Liver (tissue), 9 donors: ENCODE results near the gene UBAP1. TPM values are rescaled to one million over a fixed set of nuclear protein-coding genes. Genes with fewer than 3 reads are reported as not detected.
"Not testable (repeated sequence)": the region's sequence is repeated elsewhere in the genome, so short reads cannot be mapped to it uniquely, and the experiment has no call there.

Experiments used
- DNase-seq: peaks from one replicate; pipeline ENCODE4 v3.0.0-alpha.2; 2017; ENCODE audit warnings: low spot score
- H3K27ac ChIP-seq, 2 donors: one replicate each; pipeline ENCODE4 v1.7.0; 2013; ENCODE audit warnings: inconsistent platforms in 2 of 2, low read length in 2 of 2, control low read depth in 1 of 2, low read depth in 1 of 2, mild to moderate bottlenecking in 1 of 2
- H3K27me3 ChIP-seq, 4 donors: one replicate each; pipeline versions ENCODE4 v1.6.1 to v1.7.0; 2013; ENCODE audit warnings: low read length in 3 of 4, inconsistent platforms in 1 of 4, mild to moderate bottlenecking in 1 of 4, moderate library complexity in 1 of 4; ENCODE audit not compliant: control insufficient read depth in 4 of 4, insufficient read depth in 4 of 4
- H3K36me3 ChIP-seq, 4 donors: one replicate each; pipeline versions ENCODE4 v1.6.1 to v1.7.0; 2013; ENCODE audit warnings: low read length in 3 of 4, mild to moderate bottlenecking in 3 of 4, low read depth in 1 of 4, moderate library complexity in 1 of 4; ENCODE audit not compliant: control insufficient read depth in 4 of 4, insufficient read depth in 3 of 4
- H3K4me1 ChIP-seq, 4 donors: one replicate each; pipeline versions ENCODE4 v1.6.1 to v1.7.0; 2013; ENCODE audit warnings: low read length in 3 of 4, mild to moderate bottlenecking in 3 of 4, moderate library complexity in 1 of 4; ENCODE audit not compliant: control insufficient read depth in 4 of 4, insufficient read depth in 4 of 4
- H3K4me3 ChIP-seq, 3 donors: one replicate each; pipeline versions ENCODE4 v1.6.1 to v1.7.0; 2013; ENCODE audit warnings: low read length in 3 of 3, control low read depth in 1 of 3, low read depth in 1 of 3, mild to moderate bottlenecking in 1 of 3
- H3K9ac ChIP-seq, 2 donors: one replicate each; pipeline ENCODE4 v1.7.0; 2013; ENCODE audit warnings: low read length in 2 of 2, mild to moderate bottlenecking in 2 of 2, moderate library complexity in 2 of 2, control low read depth in 1 of 2, low read depth in 1 of 2
- H3K9me3 ChIP-seq, 4 donors: one replicate each; pipeline versions ENCODE4 v1.6.1 to v1.7.0; 2013; ENCODE audit warnings: low read length in 3 of 4; ENCODE audit not compliant: control insufficient read depth in 4 of 4
- EGR1 ChIP-seq, 2 donors: IDR thresholded peaks; 2 replicates each; pipeline ENCODE4 v1.6.1; 2016 to 2018; ENCODE audit warnings: antibody characterized with exemption in 2 of 2, low read depth in 2 of 2
- FOXA1 ChIP-seq: IDR thresholded peaks from 2 replicates; pipeline ENCODE4 v1.6.1; 2016; ENCODE audit warnings: antibody characterized with exemption
- FOXA2 ChIP-seq: IDR thresholded peaks from 2 replicates; pipeline ENCODE4 v1.6.1; 2016; ENCODE audit warnings: antibody characterized with exemption
- HNF4A ChIP-seq, 2 donors: conservative IDR thresholded peaks; 2 replicates each; pipeline ENCODE4 v1.6.1; 2016; ENCODE audit warnings: antibody characterized with exemption in 2 of 2, mild to moderate bottlenecking in 2 of 2
- HNF4G ChIP-seq: IDR thresholded peaks from 2 replicates; pipeline ENCODE4 v1.6.1; 2016; ENCODE audit warnings: antibody characterized with exemption
- JUND ChIP-seq, 2 donors: IDR thresholded peaks; 2 replicates each; pipeline ENCODE4 v1.6.1; 2016; ENCODE audit warnings: antibody characterized with exemption in 2 of 2
- MAX ChIP-seq: IDR thresholded peaks from 2 replicates; pipeline ENCODE4 v1.6.1; 2016; ENCODE audit warnings: antibody characterized with exemption
- NR2F2 ChIP-seq: IDR thresholded peaks from 2 replicates; pipeline ENCODE4 v1.6.1; 2016; ENCODE audit warnings: antibody characterized with exemption
- RAD21 ChIP-seq, 2 donors: IDR thresholded peaks; 2 replicates each; pipeline ENCODE4 v1.6.1; 2016; ENCODE audit warnings: antibody characterized with exemption in 2 of 2, mild to moderate bottlenecking in 2 of 2
- RXRA ChIP-seq, 2 donors: IDR thresholded peaks; 2 replicates each; pipeline ENCODE4 v1.6.1; 2017 to 2018; ENCODE audit warnings: antibody characterized with exemption in 2 of 2, mild to moderate bottlenecking in 1 of 2
- SP1 ChIP-seq: IDR thresholded peaks from 2 replicates; pipeline ENCODE4 v1.6.1; 2018; ENCODE audit warnings: antibody characterized with exemption, mild to moderate bottlenecking
- YY1 ChIP-seq: IDR thresholded peaks from 2 replicates; pipeline ENCODE4 v1.6.1; 2016; ENCODE audit warnings: antibody characterized with exemption, mild to moderate bottlenecking
- ZBTB33 ChIP-seq: IDR thresholded peaks from 2 replicates; pipeline ENCODE4 v1.6.1; 2016; ENCODE audit warnings: antibody characterized with exemption
- WGBS: extraction: QIAGEN DNeasy Blood & Tissue Kit; methylation state at CpG from one replicate; pipeline ENCODE4 v1.1.7; 2013; 5-methylcytosine and 5-hydroxymethylcytosine counted together
- polyA plus RNA-seq, 2 donors: library from polyadenylated mRNA; stranded (reverse) in 1 of 2; unstranded in 1 of 2; fragments of 200-250 nt in 1 of 2; fragments of >200 nt in 1 of 2; fragmentation: Nextera tagmentation in 1 of 2; extraction: Ambion mirVana in 1 of 2; gene quantifications; one replicate each; pipeline versions ENCODE4 v1.2.1 to v1.2.3, GENCODE V29; 2013 to 2015
- total RNA-seq, 2 donors: library from RNA; depleted of rRNA; stranded (reverse); fragments of >200 nt; gene quantifications; one replicate each; pipeline ENCODE4 v1.2.3, GENCODE V29; 2014
- TF ChIP-seq, protein P1 (sequence below): IDR thresholded peaks from 2 replicates; pipeline ENCODE4 v1.6.1; 2016; ENCODE audit warnings: antibody characterized with exemption
- TF ChIP-seq, protein P2 (sequence below): IDR thresholded peaks from 2 replicates; pipeline ENCODE4 v1.6.1; 2016; ENCODE audit warnings: antibody characterized with exemption, mild to moderate bottlenecking
- donor health status: healthy.
- donor health status: healthy.
- donor health status: healthy.
- donor health status: healthy.
- donor health status: healthy.

UBAP1 gene
- total and polyA plus RNA-seq, 4 donors = 21.2 to 31.6 (median 23.7) TPM

DNA sequence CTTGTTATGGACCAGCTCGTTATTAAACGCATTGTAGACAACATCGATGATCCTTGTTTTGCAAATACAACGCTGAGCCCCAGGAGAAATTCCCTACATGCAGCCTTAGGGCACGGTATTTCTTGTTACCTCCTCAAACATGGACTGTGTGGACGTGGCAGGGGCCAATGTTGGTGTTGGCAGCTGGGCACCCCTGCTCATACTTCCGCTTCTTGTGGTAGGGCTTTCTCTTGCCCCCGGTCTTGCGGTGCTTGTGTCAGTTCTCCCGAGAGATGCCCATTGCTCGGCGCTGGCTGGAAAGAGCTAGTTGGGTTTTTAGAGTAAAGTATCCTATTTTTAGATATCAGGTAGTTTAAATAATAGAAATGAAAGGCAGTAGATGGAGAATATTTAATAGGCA is 45.5 kb downstream of the UBAP1 start:
- H3K4me3 ChIP-seq = no peak overlapping the region
- peaks cover 1 to 29% (median 23%) of the 10 kb centered on the region in 4 donors for H3K4me1 ChIP-seq
- H3K36me3 ChIP-seq = no peaks in the 10 kb centered on the region
- H3K27me3 ChIP-seq = no peaks in the 10 kb centered on the region
- no peak overlapping the region for H3K27ac ChIP-seq
- no peak for TF ChIP-seq FOXA1
- no peaks in the 10 kb centered on the region for H3K9me3 ChIP-seq
- no peak for DNase-seq
- WGBS = 89% methylated on average over 12 of the region's 12 CpGs
- H3K9ac ChIP-seq = no peak overlapping the region

- TF ChIP-seq, protein P1, sequence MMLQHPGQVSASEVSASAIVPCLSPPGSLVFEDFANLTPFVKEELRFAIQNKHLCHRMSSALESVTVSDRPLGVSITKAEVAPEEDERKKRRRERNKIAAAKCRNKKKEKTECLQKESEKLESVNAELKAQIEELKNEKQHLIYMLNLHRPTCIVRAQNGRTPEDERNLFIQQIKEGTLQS = peak; percentile 70
- TF ChIP-seq ZBTB33 (peak; percentile 80), JUND (IDR thresholded peaks at IDR 0.05) (peak; percentile 73 to 74), YY1 (peak; percentile 91), NR2F2 (peak; percentile 78), EGR1 (IDR thresholded peaks at IDR 0.05; ENCODE audit: low read depth in 2 of 2) (peak in 1 of 2 donors; percentile 11), MAX (peak; percentile 85), RAD21 (IDR thresholded peaks at IDR 0.05) (peak; percentile 50 to 53), RXRA (IDR thresholded peaks at IDR 0.05) (peak; percentile 93 to 96), FOXA2 (peak; percentile 54), FOXA1 (peak; percentile 37), SP1 (peak; percentile 88), HNF4A (conservative IDR thresholded peaks at IDR 0.05) (peak; percentile 90), HNF4G (peak; percentile 37)
- TF ChIP-seq, protein P2, sequence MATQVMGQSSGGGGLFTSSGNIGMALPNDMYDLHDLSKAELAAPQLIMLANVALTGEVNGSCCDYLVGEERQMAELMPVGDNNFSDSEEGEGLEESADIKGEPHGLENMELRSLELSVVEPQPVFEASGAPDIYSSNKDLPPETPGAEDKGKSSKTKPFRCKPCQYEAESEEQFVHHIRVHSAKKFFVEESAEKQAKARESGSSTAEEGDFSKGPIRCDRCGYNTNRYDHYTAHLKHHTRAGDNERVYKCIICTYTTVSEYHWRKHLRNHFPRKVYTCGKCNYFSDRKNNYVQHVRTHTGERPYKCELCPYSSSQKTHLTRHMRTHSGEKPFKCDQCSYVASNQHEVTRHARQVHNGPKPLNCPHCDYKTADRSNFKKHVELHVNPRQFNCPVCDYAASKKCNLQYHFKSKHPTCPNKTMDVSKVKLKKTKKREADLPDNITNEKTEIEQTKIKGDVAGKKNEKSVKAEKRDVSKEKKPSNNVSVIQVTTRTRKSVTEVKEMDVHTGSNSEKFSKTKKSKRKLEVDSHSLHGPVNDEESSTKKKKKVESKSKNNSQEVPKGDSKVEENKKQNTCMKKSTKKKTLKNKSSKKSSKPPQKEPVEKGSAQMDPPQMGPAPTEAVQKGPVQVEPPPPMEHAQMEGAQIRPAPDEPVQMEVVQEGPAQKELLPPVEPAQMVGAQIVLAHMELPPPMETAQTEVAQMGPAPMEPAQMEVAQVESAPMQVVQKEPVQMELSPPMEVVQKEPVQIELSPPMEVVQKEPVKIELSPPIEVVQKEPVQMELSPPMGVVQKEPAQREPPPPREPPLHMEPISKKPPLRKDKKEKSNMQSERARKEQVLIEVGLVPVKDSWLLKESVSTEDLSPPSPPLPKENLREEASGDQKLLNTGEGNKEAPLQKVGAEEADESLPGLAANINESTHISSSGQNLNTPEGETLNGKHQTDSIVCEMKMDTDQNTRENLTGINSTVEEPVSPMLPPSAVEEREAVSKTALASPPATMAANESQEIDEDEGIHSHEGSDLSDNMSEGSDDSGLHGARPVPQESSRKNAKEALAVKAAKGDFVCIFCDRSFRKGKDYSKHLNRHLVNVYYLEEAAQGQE = peak; percentile 68
- H3K4me3 ChIP-seq, H3K36me3 ChIP-seq, DNase-seq, H3K9me3 ChIP-seq, H3K27me3 ChIP-seq: not testable (repeated sequence)
- Histone ChIP-seq H3K4me1 (peaks cover 1 to 29% (median 23%) of the 10 kb centered on the region in 4 donors), H3K27ac (peak overlapping the region; percentile 57 to 71), H3K9ac (peak overlapping the region in 1 of 2 donors; percentile 82)
- 58% methylated on average over 9 of the region's 9 CpGs for WGBS
These were observed 47.4 kb downstream of the UBAP1 start for GRCh38 chr9:34226144-34226760.
